Mesothelial cell of epicardium (in vitro differentiated cells): ENCODE measurements around the gene LRRC8D. TPM values are rescaled to one million over a fixed set of nuclear protein-coding genes. Genes with fewer than 3 reads are reported as not detected.

Source experiments
- DNase-seq, 2 experiments: peaks; one replicate each; pipeline ENCODE4 v3.0.0; 2021; ENCODE audit warnings: low spot score in 2 of 2; ENCODE audit not compliant: unreplicated experiment in 2 of 2
- H3K27ac Mint-ChIP-seq: 2 replicates; pipeline ENCODE4 v1.8.0; 2021; ENCODE audit warnings: mixed read lengths
- H3K27me3 Mint-ChIP-seq: 2 replicates; pipeline ENCODE4 v1.8.0; 2021; ENCODE audit warnings: low read depth, mixed read lengths
- H3K36me3 Mint-ChIP-seq: 2 replicates; pipeline ENCODE4 v1.8.0; 2021; ENCODE audit warnings: mixed read lengths
- H3K4me1 Mint-ChIP-seq: 2 replicates; pipeline ENCODE4 v1.8.0; 2021; ENCODE audit warnings: mixed read lengths
- H3K4me3 Mint-ChIP-seq: 2 replicates; pipeline ENCODE4 v1.8.0; 2021; ENCODE audit warnings: mild to moderate bottlenecking, moderate library complexity, mixed read lengths
- H3K9me3 Mint-ChIP-seq: 2 replicates; pipeline ENCODE4 v1.8.0; 2021; ENCODE audit warnings: mixed read lengths
- CTCF ChIP-seq: fragments of 200-600 bp; sonication (generic); IDR thresholded peaks from one replicate; pipeline ENCODE4 v1.5.0; 2021; ENCODE audit warnings: antibody characterized with exemption; ENCODE audit not compliant: unreplicated experiment
- total RNA-seq: library from RNA; stranded (reverse); gene quantifications from 3 replicates; pipeline ENCODE4 v1.2.1, GENCODE V29; 2021

LRRC8D gene
- total RNA-seq, 1 donor from 2014 or later: 22.6 TPM

- peaks cover 17% of the 10 kb centered on the region for H3K4me1 Mint-ChIP-seq
- no peak overlapping the region for H3K27ac Mint-ChIP-seq
- H3K4me3 Mint-ChIP-seq: no peak overlapping the region
- TF ChIP-seq CTCF: no peak
- H3K27me3 Mint-ChIP-seq: no peaks in the 10 kb centered on the region
- H3K9me3 Mint-ChIP-seq: no peaks in the 10 kb centered on the region
- no peak for DNase-seq
- peaks cover 5% of the 10 kb centered on the region for H3K36me3 Mint-ChIP-seq
Observed at GRCh38 chr1:89939693-89940438, 119.0 kb downstream of the LRRC8D start.

GRCh38 chr1:89941110-89941766 lies 120.4 kb downstream of the LRRC8D start:
- no peaks in the 10 kb centered on the region for H3K36me3 Mint-ChIP-seq
- H3K4me1 Mint-ChIP-seq: peaks cover 17% of the 10 kb centered on the region
- no peaks in the 10 kb centered on the region for H3K27me3 Mint-ChIP-seq
- TF ChIP-seq CTCF: no peak
- H3K27ac Mint-ChIP-seq: no peak overlapping the region
- no peaks in the 10 kb centered on the region for H3K9me3 Mint-ChIP-seq
- no peak for DNase-seq
- H3K4me3 Mint-ChIP-seq: no peak overlapping the region

GRCh38 chr1:89942014-89942413 lies 121.2 kb downstream of the LRRC8D start:
- TF ChIP-seq CTCF: no peak
- Mint-ChIP-seq H3K4me1 (peaks cover 17% of the 10 kb centered on the region), H3K9me3 (no peaks in the 10 kb centered on the region), H3K4me3 (no peak overlapping the region), H3K27ac (no peak overlapping the region), H3K36me3 (no peaks in the 10 kb centered on the region), H3K27me3 (no peaks in the 10 kb centered on the region)
- no peak for DNase-seq

GRCh38 chr1:89942825-89943658 lies 122.2 kb downstream of the LRRC8D start:
- H3K27me3 Mint-ChIP-seq: no peaks in the 10 kb centered on the region
- H3K27ac Mint-ChIP-seq: no peak overlapping the region
- no peaks in the 10 kb centered on the region for H3K36me3 Mint-ChIP-seq
- no peak for DNase-seq
- no peak overlapping the region for H3K4me3 Mint-ChIP-seq
- peaks cover 17% of the 10 kb centered on the region for H3K4me1 Mint-ChIP-seq
- TF ChIP-seq CTCF: no peak
- H3K9me3 Mint-ChIP-seq: no peaks in the 10 kb centered on the region

DNA sequence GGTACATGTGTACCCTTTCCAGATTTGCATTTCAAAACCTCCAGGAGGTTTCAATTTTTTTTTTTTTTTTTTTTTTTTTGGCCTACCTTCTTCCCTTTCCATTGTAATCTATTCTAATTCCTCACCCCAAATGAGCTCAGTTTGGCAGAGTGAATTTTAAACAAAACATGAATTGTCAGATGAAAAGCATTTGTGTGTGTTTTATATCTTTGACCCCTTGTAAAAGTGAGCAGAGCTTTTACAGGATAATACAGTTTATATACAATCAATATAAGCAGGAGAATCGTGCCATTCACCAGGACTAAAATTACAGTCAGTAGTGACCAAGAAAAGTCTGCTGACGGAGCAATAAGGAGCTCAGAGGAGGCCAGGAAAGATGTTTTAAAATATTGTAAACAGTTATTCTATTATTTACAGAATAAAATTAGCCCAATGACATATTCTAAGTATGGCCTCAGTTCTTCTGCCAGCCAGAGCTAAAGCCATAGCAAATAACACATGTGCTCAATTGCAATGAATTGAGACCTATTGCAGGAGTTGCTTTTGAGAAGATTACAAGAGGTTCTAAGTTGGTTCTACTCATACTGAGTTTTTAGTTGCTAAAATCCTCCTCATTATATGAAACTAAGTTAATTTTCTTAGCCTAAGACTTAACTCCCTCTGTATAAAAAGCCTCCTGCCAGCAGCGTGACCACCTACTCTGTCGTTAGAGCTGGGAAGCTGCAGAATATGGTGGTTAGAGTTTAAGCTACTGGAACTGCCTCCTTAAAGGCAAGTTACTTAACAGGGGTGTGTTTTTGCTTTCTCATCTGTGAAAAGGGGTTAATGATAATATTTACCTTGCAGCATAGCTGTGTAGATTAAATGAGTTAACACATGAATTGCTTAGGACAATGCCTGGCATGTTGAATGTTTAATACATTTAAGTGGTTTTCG lies 123.3 kb downstream of the LRRC8D start:
- no peaks in the 10 kb centered on the region for H3K9me3 Mint-ChIP-seq

More for the DNA sequence above, 123.3 kb downstream of the LRRC8D start:
- no peaks in the 10 kb centered on the region for H3K27me3 Mint-ChIP-seq
- H3K4me3 Mint-ChIP-seq: no peak overlapping the region
- TF ChIP-seq CTCF: no peak
- no peaks in the 10 kb centered on the region for H3K36me3 Mint-ChIP-seq
- H3K4me1 Mint-ChIP-seq: peaks cover 11% of the 10 kb centered on the region
- no peak overlapping the region for H3K27ac Mint-ChIP-seq
- no peak for DNase-seq
